Measurements from ENCODE around the gene KCNN3.

KCNN3 gene

DNA sequence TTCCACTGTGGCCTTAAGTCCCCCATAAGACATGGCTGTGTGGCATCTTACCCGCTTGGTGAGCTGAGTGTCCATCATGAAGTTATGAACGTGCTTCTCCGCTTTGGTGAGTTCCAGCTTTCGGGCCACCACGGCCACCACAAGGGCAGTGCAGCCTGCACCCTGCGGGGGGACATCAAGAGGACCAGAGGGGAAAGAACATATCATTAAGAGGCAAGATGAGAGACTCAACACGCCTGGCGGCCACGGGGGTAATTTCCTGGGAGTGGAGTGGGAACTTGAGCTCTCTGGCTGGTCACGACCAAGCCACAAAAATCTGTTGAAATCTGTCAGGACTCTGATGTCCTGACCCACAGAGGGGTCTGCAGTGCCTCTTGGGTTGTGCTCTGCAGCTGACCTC lies 144.2 kb downstream of the KCNN3 start:
- no peak for DNase-seq

DNA sequence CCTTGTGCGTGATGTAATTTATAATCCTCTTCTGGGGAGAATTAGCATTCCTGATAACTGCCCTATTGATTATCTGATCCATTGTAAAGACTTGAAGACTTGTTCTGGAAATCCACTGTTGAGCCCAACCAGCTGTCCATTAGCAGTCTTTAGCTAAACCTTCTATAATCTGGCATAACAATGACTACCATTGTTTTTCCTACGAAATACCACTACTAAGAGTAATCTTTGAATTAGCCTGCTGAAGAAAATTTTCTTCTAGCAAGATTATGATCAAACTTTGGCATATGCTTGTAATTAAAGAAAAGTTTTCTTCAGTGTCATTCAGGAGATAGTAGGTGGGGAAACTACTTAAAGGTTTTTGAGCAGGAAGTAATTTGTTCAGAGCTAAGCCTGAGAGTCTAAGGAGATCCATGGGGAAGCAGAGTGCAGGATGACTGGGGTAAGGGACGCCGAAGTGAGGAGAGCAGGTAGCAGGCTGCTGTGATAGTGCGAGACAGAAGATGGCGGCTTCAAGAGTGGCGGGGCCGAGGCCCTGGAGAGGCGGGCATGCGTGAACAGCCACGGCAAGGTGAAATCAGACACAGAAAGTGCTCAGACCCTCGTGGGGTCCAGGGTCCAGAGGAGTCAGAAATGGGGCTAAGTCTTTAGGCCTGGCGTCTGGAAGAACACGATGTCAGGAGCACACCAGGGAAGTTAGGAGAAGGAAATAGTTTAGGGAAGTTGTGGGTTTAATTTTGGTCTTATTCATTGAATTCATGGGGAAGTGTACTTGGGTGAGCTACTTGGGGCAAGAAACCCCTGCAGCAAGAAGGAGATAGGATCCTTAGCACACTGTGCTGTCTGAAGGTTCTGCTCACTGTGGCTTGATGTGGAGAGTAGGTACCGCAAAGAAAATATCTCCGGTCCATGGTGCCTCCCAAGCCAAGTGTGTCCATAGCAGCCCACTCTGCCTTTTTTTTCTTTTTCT lies 149.5 kb downstream of the KCNN3 start:
- DNase-seq: no peak

- no peak for DNase-seq
Measured at GRCh38 chr1:154719586-154720327, 150.3 kb downstream of the KCNN3 start.

GRCh38 chr1:154718566-154718965 lies 151.5 kb downstream of the KCNN3 start:
- DNase-seq: no peak

DNA sequence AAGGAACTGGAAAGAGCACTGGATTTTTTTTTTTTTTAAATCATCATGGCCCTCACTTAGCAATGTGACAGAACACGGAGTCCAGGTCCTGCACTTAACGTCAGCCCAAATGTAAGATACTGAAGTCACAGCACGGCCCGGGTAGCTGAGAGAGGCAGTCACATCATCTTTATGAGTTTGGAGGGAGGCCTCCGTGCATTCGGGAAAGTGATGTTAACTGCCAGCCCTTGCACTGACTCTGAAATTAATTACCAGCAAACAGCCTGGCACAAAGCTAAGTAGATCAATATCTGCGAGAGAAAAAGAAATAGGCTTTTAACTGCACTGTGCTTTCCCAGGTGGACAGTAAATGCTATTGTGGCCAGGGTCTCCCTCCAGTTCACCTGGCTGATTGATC lies 152.6 kb downstream of the KCNN3 start:
- no peak for DNase-seq

GRCh38 chr1:154716614-154717527 lies 153.2 kb downstream of the KCNN3 start:
- no peak for DNase-seq

DNA sequence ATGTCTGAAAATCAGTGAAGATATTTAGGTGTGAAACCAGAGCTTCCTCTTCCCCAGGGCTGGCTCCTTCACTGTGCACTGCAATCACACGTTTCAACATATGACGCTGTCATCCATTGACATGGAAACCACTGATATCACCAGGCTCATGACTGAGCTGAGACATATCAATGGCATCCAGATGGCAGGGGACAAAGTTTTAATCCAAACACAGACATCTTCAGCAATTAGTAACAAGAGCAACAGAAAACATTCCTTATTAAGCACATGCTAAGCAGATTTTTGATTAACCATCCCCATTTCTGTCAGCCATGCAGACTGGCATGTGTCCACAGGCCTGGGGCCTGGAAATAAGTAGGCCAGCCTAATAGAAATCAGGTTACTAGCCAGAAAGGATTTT lies 154.1 kb downstream of the KCNN3 start:
- no peak for DNase-seq

GRCh38 chr1:154715385-154715784 lies 154.7 kb downstream of the KCNN3 start:
- no peak for DNase-seq

GRCh38 chr1:154714638-154715037 lies 155.4 kb downstream of the KCNN3 start:
- no peak for DNase-seq

GRCh38 chr1:154714052-154714623 lies 155.9 kb downstream of the KCNN3 start:
- DNase-seq: no peak

DNA sequence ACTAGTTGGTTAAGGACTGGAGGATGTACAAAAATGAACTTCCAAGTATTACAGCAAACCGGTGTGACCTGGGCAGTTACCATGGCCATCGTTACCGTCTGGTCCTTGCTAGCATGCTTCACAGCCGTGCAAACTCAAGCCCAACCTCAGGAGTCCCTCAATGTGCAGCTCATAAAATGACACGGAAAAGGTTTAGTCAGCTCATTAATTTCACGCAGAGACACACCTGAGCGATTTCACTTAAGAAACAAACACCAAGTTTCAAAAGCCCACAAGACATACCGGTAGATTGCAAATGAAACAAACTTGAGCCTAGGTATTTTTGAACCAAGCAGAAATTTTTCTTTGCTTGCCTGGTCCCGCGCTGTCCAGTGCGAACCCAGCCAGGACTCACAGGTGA lies 157.1 kb downstream of the KCNN3 start:
- DNase-seq: no peak

DNA sequence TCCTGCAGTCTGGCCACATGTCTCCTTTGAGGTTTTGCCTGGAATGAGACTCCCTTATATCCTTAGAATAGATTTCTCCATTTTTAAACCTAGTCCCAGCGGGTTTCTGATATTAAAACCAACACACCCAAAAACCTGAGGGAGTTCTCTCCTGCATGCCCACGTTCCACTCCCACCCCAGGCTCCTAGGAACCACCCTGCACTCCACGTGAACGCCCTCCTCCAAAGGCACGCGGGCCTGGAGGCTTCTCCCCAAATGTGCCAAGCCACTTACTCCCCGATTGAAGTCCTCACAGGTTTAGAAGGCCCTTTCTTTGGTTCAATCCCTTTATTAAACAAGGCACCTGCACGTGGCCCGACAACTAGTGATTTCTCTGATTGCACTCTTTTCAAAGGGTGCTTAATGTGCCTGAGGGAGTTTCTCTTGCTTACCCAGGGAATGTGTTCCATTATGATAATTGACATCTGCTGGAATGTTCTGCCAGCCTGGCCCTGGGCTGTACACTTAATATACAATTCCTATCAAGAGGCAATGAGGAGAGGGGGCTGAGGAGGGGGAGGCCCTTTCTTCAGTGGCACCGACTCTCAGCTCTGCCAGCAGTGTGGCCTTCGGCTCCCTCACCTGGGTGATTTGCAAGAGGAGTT lies 157.8 kb downstream of the KCNN3 start:
- no peak for DNase-seq

DNA sequence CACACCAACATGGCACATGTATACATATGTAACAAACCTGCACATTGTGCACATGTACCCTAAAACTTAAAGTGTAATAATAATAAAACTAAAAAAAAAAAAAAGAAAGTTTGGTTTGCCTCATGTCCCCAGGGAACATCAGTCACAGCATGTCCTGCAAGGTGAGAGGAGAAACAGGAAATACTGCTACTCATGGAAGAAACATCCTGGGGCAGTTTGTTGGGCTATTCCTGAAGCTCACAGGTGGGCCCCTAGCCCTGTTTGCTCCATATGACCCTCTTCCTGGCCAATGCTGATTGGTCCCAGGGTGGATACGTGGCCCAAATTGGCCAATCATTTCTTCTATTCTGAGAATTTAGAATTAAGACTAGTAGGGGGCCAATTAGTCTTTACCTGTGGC lies 158.7 kb downstream of the KCNN3 start:
- DNase-seq: no peak

DNA sequence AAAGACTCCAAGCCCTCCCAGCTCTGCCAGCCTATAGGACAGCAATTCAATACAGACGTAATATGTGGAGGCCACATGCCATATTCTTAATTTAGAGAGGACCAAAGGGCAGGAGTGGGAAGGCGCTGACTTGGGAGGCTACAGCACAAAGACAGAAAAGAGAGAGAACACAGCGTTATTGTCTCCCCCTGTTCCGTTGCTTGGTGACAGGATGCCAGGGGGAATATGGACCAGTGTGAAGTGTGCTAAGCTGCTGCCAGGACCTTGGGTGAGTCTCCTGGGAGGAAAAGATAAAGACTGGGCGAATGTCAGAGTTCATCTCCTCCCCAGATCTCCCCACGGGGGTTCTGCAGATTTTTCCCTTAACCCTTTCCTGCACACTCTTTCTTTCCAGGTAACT lies 160.0 kb downstream of the KCNN3 start:
- no peak for DNase-seq

GRCh38 chr1:154707901-154708463 lies 162.1 kb downstream of the KCNN3 start:
- DNase-seq: no peak

DNA sequence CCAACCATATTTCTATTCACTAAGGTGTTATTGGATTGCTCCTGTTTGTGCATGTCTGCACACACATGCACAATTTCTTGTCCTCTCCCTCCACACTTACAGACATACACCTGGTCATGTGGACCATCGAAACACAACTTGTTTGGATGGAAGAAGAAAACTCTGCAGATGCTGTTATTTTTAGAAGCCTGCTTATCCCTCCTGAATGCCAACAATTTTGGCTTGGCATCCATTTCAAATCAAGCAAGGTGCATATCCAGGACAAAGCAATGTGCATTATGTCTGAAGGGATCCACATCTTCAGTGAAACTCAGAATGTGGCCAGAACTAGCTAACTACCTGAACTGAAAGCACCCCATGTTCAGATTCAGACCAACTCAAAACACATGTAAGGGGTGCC lies 163.2 kb downstream of the KCNN3 start:
- no peak for DNase-seq

GRCh38 chr1:154705544-154705943 lies 164.5 kb downstream of the KCNN3 start:
- DNase-seq: no peak

- no peak for DNase-seq
Measured at GRCh38 chr1:154703170-154703569, 166.9 kb downstream of the KCNN3 start.

GRCh38 chr1:154698320-154699096 lies 171.6 kb downstream of the KCNN3 start:
- no peak for DNase-seq

DNA sequence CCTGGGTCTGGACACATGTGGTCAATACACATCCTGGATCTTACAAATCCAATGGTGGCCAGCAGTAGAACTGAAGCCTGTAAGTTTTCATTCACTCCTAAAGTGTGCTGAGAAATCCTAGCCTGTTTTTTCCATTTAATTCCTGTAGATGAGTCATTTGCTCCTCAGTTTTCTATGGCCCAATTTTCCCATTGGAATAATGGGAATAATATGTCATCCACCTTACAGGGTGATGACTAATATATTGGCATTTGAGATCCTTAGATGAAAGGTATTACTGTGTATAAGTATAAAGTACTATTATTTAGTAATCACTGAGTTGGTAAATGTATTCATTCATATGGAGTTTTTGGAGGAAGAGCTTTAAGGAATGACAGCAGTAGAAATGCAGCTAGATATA lies 172.4 kb downstream of the KCNN3 start:
- no peak for DNase-seq

- no peak for DNase-seq
Measured at GRCh38 chr1:154696456-154696855, 173.6 kb downstream of the KCNN3 start.
